Activated naive CD8-positive, alpha-beta T cell treated with anti-CD3 and anti-CD28 coated beads, Interleukin-2, amount 50 U/mL, for 16 hours (primary cell): ENCODE results near the gene ASB7.
"Not testable (repeated sequence)": the region's sequence is repeated elsewhere in the genome, so short reads cannot be mapped to it uniquely, and the experiment has no call there.

Source experiments
- DNase-seq: peaks from one replicate; pipeline ENCODE4 v3.0.0-alpha.2; 2020; ENCODE audit warnings: low read depth, low spot score

ASB7 gene, protein sequence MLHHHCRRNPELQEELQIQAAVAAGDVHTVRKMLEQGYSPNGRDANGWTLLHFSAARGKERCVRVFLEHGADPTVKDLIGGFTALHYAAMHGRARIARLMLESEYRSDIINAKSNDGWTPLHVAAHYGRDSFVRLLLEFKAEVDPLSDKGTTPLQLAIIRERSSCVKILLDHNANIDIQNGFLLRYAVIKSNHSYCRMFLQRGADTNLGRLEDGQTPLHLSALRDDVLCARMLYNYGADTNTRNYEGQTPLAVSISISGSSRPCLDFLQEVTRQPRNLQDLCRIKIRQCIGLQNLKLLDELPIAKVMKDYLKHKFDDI

DNA sequence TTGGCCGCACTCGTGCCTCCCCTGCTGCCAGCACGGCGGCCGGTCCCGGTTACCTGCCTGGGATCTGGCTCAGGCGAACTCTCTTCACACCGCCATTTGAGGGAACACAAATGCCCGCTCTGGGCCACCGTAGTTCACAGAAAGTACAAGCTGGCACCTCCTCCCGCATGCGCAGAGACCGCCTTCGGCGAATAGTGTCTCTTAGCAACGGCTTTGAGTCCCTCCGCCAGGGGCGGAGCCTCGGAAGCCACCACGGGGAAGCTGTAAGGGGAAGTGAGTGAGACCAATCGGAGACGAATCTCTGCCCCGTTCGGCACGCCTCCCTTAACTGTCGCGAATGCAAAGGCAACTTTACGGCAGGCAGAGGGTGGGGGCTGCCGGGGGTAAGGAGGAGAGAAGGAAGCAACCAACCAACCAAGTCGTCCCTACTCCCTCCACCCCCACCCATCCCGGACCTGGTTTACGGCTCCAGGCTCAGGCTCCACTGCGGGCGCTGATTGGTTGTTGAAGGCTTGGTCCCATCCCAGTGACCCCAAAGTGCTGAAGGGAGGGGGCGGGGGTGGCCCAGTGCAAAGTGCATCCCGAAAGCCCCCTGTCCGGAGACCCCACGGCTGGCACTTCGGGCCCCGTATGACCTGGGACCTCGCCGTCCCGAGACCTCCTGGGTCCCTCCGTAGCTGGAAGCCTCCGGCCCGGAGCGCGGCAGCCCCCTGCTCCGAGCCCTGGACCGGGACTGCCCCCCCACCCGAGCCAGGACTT lies at the start of gene ASB7, which contains the start of gene LINS1:
Gene ASB7, plus strand, starts transcription at position 526 of the 759 bp plus-strand sequence. CDS start 9,628 bp downstream, outside the sequence.
Gene LINS1, minus strand, starts transcription at position 121 of the 759 bp plus-strand sequence. CDS start 21,342 bp downstream, outside the sequence.
- peak; percentile 98 for DNase-seq

DNA sequence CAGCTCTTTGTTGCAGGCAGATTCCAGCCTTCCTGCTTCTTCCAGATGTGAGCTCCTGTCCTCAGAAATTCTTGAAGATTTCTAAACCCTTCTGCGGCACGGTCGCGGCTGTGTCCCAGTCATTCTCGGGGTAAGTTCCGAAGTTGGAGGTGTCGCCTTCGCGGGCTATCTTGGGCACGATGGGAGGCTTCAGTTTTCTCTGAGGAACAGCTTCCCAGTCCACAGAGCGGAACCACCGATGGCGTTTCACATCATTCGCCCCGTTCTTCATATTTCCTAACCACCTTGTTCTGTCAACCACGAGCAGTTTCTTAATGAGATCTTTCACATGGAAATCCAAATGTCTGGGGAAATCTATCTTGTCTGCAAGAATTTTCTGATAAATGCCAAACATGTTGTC lies 48.9 kb upstream of the ASB7 start:
- no peak for DNase-seq

DNA sequence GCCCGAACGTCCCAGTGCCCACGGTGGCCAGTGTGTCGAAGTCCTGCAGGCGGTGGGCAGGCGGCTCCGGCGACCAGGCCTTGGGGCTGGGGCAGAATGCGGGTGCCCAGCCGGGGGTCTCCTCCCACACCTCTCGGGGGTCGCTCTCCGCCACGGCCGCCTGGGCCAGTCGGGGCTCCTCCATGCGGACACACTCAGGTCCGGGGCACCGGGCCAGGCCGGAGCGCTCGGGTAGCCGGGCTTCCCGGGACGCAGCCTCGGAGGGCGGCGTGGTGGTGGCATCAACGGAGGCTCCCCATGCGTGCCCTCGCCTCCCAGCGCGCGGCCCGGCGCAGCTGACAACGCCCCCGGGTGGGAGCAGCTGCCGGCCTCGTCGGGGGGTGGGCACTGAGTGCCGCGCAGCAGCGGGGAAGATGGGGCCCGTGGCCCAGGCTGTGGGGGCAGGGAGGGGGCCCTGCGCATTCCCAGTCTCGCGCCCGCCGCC lies 43.6 kb upstream of the ASB7 start:
- no peak for DNase-seq

DNA sequence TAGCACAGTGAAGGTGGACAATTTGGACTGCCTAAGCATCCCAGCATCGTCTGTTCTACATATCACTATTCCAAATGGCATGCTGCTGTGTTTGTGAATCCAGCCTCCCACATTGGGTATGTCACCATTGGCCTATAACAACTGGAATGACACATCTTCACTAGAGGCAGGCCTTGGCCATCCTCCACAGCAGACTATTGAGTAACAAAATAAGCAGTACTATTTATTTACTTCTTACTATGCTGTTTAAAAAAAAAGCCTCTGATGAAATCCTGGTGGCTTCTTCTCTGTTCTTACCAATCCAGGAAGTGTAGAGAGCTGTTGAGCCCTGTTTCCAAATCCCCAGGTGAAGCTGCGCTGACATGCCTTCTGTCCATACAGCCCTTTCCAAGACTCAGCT lies 43.1 kb upstream of the ASB7 start:
- no peak for DNase-seq

DNA sequence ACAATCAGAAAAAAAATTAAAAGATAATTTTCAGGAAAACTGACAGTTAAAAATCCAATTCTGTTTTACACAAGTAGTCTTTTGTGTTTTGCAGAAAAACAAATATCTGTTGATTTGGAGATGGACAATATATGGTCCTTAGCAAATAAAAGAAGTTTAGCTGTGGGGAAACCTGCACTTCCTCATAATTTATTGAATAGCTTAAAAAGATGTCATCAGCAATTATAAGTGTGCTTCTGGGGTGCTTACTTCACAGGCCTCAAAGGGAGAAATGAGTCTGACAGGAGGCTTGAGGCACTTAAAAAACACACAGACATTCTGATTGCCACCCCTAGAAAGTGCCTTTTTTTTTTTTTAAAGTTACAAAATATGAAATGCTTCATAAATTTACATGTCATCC lies 42.1 kb upstream of the ASB7 start:
- DNase-seq = no peak

DNA sequence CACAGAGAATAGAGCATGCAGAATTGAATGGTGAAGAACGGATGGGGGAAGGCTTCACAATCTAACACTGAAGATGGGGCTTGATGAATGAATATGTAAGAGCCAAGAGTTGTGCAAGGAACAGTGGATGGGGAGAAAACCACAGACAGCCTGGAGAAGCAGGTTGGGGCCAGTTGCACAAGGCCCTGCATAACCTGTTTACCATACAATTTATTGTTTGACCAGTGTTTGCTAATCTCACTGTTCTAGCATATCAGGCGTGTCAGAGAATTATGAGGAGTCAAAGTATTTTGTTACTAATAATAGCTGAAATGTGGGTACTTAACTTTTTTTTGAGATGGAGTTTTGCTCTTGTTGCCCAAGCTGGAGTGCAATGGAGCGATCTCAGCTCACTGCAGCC lies 36.8 kb upstream of the ASB7 start:
- DNase-seq = no peak

DNA sequence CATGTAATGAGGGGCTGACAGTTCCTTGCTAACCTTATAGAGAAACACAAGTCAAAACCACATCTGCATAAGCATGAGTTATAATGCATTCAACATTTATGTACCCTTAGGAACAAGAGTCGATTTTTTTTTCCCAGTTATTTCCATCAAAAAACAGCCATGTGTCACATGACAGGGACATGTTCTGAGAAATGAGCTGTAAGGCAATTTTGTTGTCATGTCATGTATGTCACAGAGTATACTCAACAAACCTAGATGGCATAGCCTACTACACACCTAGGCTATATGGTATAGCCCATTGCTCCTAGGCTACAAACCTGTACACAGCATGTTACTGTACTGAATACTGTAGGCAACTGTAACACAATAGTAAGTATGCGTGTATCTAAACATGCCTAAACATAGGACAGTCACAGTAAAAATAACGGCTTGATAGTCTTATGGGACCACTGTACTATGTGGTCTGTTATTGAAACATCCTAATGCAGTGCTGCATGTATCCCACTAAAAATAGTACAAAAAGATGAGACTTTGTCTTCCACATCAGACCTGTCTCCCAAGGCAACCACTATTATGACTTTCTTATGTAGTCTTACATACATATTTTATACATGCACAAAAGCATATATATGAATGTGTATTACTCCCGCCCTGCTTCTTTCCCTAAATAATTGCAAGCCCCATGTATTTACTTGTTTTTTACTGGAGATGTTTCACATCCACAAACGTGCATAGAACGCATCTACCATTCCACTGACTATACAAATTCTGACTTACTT lies 35.4 kb upstream of the ASB7 start:
- no peak for DNase-seq

DNA sequence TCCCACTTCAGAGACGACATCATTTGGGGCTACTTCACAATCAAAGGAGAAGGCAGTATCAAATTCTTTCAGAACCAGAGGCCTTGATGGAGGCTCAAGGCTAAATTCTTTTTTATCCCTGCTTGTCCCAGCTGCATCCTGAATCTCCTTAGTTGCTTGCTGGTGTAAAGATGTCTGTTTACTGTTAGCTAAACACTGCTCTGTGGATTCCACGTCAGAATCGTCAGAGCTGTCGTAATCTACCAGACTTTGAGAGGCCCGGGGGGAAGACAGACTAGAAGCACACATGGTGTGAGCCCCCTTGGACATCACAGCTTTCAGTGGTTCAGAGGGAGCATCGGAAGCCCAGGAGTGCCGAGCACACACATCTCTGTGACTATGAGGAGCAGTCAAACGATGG lies 33.0 kb upstream of the ASB7 start:
- no peak for DNase-seq

DNA sequence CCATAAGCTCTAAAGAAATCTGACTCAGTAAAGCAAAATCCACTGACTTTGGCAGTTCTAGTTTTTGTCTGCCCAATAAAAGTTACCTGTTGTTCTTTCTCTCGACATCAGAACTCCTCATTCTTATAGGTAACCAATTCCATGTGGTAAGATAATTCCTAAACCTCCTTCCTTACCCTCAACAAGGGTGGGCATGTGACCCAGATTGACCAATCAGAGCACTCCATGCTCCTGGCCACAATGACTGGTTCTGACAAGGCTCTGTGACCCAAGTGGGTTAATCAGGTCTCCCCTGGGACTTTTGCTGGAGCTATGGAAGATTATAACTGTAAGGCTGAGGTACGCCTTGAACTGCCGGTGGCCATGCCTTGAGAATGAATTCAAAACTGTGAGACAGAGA lies 32.1 kb upstream of the ASB7 start:
- no peak for DNase-seq

DNA sequence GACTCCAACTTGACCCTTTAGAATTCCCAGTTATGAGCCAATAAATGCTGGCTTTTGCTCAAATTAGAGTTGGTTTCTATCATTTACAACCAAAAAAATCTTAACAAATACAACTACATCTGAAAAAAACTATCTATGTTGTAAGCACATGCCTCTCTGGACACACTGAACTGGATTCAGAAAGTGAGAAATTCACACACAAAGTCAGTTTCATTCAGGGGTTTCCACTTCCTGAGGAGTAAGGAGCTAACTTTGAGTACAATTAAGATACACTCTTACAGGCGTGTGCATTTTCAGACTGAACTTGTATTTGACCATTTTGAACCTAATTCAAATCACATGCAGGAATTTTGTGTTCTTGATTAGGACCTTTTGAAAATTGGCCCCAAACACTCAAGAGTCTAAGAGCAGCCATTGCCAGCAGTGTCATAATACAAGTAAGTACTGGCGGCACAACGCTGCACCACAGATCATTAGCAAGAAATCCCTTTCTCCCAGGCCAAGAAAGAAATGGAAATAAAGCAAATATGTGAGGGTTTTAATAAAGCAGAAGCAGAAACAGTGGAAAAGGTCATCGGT lies 31.6 kb upstream of the ASB7 start:
- DNase-seq = no peak

DNA sequence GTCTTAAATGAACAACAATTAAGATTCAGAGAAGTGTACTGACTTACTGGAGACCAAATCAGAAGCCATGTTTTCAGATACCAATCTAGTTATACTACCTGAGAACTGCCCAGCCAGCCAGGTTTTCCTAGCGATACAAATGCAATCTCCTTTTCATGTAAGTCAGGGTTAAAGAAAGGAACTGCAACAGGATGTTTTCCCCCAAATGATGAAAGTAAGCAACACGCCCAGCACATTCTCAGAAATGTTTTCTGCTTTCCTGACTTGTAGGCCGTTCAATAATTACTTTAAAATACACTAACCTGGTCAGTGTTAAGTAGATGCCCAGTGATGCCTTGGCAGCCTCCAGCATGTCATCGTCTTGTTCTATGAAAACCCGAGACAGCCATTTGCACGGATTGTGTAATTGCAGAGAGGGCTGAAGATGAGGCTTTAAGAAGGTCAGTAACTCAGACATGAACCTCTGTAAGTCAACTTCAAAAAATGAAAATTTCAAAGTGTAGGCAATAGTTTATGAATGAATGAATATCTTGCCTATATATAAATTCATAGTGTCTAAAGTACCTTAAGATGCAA lies 30.7 kb upstream of the ASB7 start:
- DNase-seq = no peak

DNA sequence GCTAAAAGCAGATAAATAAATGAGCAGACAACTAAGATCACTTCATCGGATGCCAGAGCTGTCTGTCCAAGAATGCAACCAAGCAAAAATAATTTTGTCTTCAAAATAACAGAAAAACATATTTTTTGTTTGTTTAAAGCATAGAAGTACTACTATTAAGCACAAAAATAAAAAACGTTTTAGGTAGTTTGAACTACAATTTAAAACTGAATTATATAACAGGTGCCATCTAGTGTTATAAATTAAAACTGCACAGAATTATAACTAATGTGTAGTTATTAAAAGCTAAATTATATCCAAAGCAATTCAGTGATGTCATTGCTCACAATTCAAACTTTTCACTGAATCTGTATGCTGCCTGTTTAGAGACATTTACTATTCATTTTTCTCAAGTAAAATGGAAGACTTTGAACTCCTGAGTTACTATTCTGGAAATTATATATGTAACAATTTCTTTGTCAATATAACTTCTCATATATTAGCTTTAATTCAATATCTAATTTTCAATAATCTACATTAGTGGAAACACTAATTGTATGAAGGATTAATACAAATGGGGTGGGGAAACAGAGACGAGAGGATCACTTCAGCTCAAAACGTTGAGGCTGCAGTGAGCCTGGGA lies 29.9 kb upstream of the ASB7 start:
- no peak for DNase-seq

DNA sequence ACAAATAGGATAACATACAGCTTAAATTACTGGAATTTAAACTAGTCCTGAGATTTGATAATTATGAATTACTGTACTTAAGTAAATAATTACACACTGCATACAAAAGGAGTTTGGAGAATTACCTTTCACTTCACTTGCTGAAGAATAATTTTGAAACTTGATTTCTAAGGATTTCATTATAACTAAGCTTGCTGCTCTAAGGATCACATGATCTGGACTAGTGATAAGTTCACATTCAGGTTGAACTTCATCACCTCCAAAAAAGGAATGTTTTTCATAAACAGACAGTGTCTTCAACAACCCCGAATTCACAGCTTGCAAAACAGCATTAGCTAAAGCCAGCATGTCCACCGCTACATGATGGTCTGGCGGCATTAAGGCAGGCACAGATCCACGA lies 28.9 kb upstream of the ASB7 start:
- DNase-seq = no peak

DNA sequence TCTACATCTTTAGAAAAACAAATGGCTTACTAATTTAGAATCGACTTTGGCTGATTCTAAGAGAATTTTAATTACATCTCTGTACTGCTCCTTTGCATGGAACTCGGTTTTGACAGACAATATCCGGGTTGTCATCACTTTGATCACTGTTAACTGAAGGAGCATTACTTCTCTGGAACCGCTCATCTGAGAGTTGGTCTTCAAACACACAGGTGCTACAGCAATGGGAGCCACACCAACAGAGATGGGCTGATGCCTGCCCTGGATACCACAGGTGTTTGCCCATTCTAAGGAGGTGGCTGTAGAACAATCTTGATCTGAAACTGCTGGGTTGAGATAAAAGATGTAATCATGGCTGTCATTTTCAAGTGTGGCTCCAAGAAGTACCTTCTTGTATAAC lies 22.0 kb upstream of the ASB7 start:
- DNase-seq = no peak

DNA sequence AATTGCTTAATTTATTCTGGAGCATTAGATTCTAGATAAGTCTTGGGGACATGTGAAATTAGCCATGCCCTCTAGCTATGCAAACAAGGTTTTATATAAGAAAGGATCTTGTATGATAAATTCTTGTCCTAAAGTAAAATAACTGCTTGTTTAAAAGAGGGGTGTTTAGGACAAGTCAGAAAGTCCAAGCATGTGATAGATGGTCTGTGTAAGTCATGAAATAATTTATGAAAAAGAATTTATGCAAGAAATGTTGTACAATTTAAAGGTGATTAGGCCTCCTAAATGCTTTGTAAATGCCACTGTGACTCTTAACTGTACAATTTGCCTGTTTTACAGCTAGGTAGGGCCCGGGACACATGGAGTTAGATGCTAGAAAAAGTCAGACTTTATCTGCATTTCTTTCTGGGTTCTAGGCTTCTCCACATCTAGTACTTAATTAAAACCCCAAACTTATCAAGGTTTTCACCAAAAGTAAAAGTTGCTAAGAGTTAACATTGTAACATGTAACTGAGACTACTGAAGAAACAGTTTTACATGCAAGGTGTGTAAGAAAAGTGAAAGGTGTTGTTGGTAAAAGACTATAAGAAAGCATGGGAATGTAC lies 13.6 kb upstream of the ASB7 start:
- DNase-seq = no peak

DNA sequence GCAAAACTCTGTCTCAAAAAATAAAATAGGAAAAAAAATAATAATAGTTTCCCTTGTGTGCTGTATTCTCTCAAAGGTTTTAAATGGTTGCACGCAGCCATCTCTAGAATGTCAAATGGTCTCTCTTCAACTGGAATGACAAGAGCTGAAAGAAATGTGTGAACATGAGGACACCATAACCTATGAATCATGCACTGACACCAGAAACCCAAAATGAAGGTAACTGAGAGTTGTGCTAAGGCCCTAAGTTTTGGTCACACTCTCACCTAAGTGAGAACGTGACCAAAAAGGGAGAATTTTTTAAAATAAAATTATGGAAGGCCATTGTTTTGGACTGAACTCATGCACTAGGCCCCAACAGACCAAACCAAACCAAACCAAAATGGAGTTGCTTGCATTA lies 11.2 kb upstream of the ASB7 start:
- not testable (repeated sequence) for DNase-seq

DNA sequence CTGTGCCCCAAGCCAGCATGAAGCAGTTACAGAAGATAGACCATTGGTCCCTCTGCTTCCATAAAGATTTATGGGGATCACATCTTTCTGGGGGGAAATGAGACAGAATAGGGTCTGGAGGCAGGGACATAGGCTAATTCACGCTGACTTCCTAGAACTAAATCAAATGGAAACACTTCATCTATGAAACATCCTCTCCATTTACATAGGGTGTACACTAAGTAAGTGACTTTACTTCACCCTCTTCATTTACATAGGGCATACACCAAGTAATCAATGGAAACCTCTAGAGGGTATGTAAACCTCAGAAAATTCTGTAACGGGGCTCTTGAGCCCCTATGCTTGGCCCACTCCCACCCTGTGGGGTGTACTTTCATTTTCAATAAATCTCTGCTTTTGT lies 10.6 kb upstream of the ASB7 start:
- DNase-seq = no peak

DNA sequence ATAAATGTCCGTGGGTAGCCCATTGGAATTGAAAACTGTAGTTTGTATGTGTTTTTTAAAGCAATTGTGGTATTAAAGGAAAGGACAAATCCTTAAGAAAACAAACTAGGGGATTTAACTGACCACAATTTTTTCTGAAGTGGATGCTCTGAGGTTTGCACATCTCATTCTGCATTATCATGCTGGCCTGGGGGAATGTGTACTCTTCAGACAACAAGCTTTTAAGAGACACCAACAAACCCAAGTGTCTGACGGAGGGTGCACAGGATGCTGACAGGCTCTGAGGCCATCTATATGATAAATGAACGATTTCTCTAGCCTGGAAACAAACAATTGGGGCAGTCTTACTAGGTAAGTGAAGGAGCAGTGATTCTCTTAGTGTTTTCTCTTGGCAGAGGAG lies 9.5 kb upstream of the ASB7 start:
- DNase-seq = no peak

DNA sequence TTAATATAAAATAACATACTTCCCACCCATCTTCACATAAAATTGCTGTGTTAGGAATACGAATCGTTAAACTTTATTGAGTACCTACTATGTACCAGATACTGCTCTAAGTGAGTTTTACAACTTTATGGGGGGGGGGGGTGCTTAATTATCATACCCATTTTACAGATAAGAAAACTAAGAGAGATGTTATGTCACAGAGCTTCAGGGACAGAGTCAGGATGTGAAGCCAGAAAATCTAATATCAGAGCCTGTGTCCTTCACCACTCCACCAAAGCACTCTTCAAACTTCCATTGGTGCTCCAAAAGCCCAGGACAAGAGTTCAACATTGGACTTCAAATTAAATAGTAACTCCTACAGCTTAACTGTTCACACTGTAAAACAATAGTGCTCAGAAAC lies 9.0 kb upstream of the ASB7 start:
- no peak for DNase-seq

DNA sequence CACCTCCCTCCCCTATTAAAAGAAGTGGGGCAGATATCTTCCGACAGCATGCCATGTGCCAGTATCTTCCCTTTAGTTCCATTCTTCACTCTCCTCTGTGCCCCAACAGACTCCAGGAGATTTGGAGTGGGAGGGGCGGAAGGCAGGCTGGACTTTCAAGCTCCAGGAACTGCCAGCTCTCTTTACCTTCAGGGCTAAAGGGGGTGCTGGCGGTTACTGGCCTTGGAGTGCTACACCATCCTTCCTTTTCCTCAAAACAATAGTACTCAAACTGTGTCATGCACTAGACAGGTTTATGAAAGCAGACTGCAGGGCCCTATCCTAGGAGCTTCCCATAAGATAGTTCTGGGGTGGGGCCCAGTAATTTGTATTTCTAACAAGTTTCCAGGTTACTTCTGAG lies 6.4 kb upstream of the ASB7 start:
- DNase-seq = no peak

DNA sequence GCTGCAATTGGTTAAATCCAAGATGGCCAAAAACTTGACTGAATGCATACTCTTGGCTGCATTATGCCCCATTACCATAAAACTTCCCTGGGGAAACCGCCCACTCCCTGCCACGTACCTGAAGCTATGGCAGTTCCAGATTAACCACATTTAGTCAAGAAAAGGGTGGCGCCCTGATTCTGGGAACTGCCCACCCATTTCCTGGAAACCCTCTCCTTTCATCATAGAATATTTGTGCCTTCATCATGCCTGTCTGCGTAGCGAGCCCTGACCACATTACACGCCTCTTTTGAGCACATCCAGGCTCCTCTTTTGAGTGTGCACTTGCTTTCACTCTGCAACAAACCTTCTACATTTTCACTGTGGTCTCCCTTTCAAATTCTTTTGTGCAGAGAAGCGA lies 5.6 kb upstream of the ASB7 start:
- DNase-seq = peak; percentile 93
